GM23338 (cell line): ENCODE results near the gene JHY. TPM values are rescaled to one million over a fixed set of nuclear protein-coding genes. Genes with fewer than 3 reads are reported as not detected.

Experiments
- ATAC-seq: fragments of 200-7000 bp; cut with Tn5 transposase; 3 replicates; pipeline ENCODE4 v1.9.1; 2020
- DNase-seq: peaks from one replicate; pipeline ENCODE4 v3.0.0-alpha.2; 2015; ENCODE audit warnings: low spot score
- H2AFZ ChIP-seq: fragments of 200-600 bp; sonication (generic); 2 replicates; pipeline ENCODE4 v1.8.0; 2016; ENCODE audit warnings: antibody characterized with exemption, mild to moderate bottlenecking, moderate library complexity
- H3F3A ChIP-seq: fragments of 200-600 bp; sonication (generic); replicated peaks from 2 replicates; pipeline ENCODE4 v1.8.0; 2017; ENCODE audit warnings: antibody characterized with exemption, mixed run types, low read depth
- H3K27ac ChIP-seq: fragments of 200-600 bp; sonication (generic); 2 replicates; pipeline ENCODE4 v1.6.1; 2016; ENCODE audit warnings: low read depth
- H3K27me3 ChIP-seq: fragments of 200-600 bp; sonication (generic); 2 replicates; pipeline ENCODE4 v1.8.0; 2016; ENCODE audit warnings: mild to moderate bottlenecking, mixed run types, moderate library complexity; ENCODE audit not compliant: insufficient read depth
- H3K36me3 ChIP-seq: fragments of 200-600 bp; sonication (generic); 2 replicates; pipeline ENCODE4 v1.8.0; 2016; ENCODE audit warnings: mild to moderate bottlenecking; ENCODE audit not compliant: insufficient read depth
- H3K4me1 ChIP-seq: fragments of 200-600 bp; sonication (generic); 2 replicates; pipeline ENCODE4 v1.8.0; 2016; ENCODE audit warnings: mild to moderate bottlenecking, moderate library complexity; ENCODE audit not compliant: insufficient read depth
- H3K4me2 ChIP-seq: fragments of 200-600 bp; sonication (generic); 2 replicates; pipeline ENCODE4 v1.7.1; 2017; ENCODE audit warnings: mixed run types
- H3K4me3 ChIP-seq: fragments of 200-600 bp; sonication (generic); 2 replicates; pipeline ENCODE4 v1.6.1; 2016; ENCODE audit warnings: mixed run types
- H3K79me2 ChIP-seq: fragments of 200-600 bp; sonication (generic); replicated peaks from 2 replicates; pipeline ENCODE4 v1.8.0; 2017; ENCODE audit warnings: mild to moderate bottlenecking; ENCODE audit not compliant: insufficient read depth
- H3K9me2 ChIP-seq: fragments of 200-600 bp; sonication (generic); 2 replicates; pipeline ENCODE4 v1.8.0; 2017; ENCODE audit not compliant: insufficient read depth
- H4K20me1 ChIP-seq: fragments of 200-600 bp; sonication (generic); replicated peaks from 2 replicates; pipeline ENCODE4 v1.8.0; 2017; ENCODE audit warnings: mild to moderate bottlenecking; ENCODE audit not compliant: insufficient read depth
- H3K27ac Mint-ChIP-seq: 2 replicates; pipeline ENCODE4 v1.8.0; 2020; ENCODE audit warnings: inconsistent platforms, mild to moderate bottlenecking, moderate library complexity, mixed read lengths
- H3K27me3 Mint-ChIP-seq: 3 replicates; pipeline ENCODE4 v1.8.0; 2022; ENCODE audit warnings: low read depth, mild to moderate bottlenecking, moderate library complexity, mixed read lengths, inconsistent platforms; ENCODE audit not compliant: insufficient read depth, poor library complexity
- H3K36me3 Mint-ChIP-seq: 3 replicates; pipeline ENCODE4 v1.8.0; 2021; ENCODE audit warnings: low read depth, mild to moderate bottlenecking, inconsistent platforms, moderate library complexity, mixed read lengths
- H3K4me1 Mint-ChIP-seq: 3 replicates; pipeline ENCODE4 v1.8.0; 2020; ENCODE audit warnings: mild to moderate bottlenecking, inconsistent platforms, mixed read lengths
- H3K4me3 Mint-ChIP-seq: 3 replicates; pipeline ENCODE4 v1.8.0; 2021; ENCODE audit warnings: moderate library complexity, mild to moderate bottlenecking, inconsistent platforms, mixed read lengths
- H3K9me3 Mint-ChIP-seq: 3 replicates; pipeline ENCODE4 v1.8.0; 2020; ENCODE audit warnings: moderate library complexity, mild to moderate bottlenecking, inconsistent platforms, mixed read lengths
- CREB1 ChIP-seq: fragments of 250-450 bp; sonication (Bioruptor Pico); IDR thresholded peaks from 2 replicates; pipeline ENCODE4 v1.5.0; 2020; ENCODE audit warnings: low read depth, mild to moderate bottlenecking, moderate library complexity
- CTCF ChIP-seq, 2 experiments: fragments of 200-600 bp in 1 of 2; sonication (generic) in 1 of 2; conservative IDR thresholded peaks; 2 replicates each; pipeline versions ENCODE4 v1.5.1 to v1.6.1; 2016 to 2017; ENCODE audit warnings: antibody characterized with exemption in 2 of 2, low read depth in 2 of 2, mild to moderate bottlenecking in 2 of 2, moderate library complexity in 1 of 2
- ETS1 ChIP-seq: IDR thresholded peaks from 2 replicates; pipeline ENCODE4 v1.6.1; 2016; ENCODE audit warnings: antibody characterized with exemption
- EZH2phosphoT487 ChIP-seq: fragments of 200-600 bp; sonication (generic); IDR thresholded peaks from one replicate; pipeline ENCODE4 v1.8.1; 2018; ENCODE audit warnings: antibody characterized with exemption; ENCODE audit not compliant: unreplicated experiment
- JUNB ChIP-seq: IDR thresholded peaks from one replicate; pipeline ENCODE4 v1.6.1; 2016; ENCODE audit warnings: antibody characterized with exemption; ENCODE audit not compliant: unreplicated experiment
- NANOG ChIP-seq: IDR thresholded peaks from 2 replicates; pipeline ENCODE4 v1.6.1; 2016; ENCODE audit warnings: antibody characterized with exemption, borderline replicate concordance
- POLR2AphosphoS5 ChIP-seq: IDR thresholded peaks from 2 replicates; pipeline ENCODE4 v1.6.1; 2016; ENCODE audit warnings: antibody characterized with exemption, low read depth
- REST ChIP-seq: IDR thresholded peaks from one replicate; pipeline ENCODE4 v1.6.1; 2018; ENCODE audit warnings: antibody characterized with exemption; ENCODE audit not compliant: unreplicated experiment
- STAT1 ChIP-seq: IDR thresholded peaks from one replicate; pipeline ENCODE4 v1.6.1; 2016; ENCODE audit warnings: antibody characterized with exemption; ENCODE audit not compliant: unreplicated experiment
- ZNF114 ChIP-seq: fragments of 250-450 bp; sonication (Bioruptor Pico); IDR thresholded peaks from 2 replicates; pipeline ENCODE4 v1.5.0; 2020; ENCODE audit warnings: mild to moderate bottlenecking, moderate library complexity
- polyA plus RNA-seq: library from polyadenylated mRNA; unstranded; fragments of >200 nt; fragmentation: Nextera tagmentation; extraction: Ambion mirVana; gene quantifications from 2 replicates; pipeline ENCODE4 v1.2.1, GENCODE V29; 2016
- total RNA-seq: library from RNA; depleted of rRNA; stranded (reverse); fragments of >200 nt; shearing (Covaris generic); gene quantifications from 2 replicates; pipeline ENCODE4 v1.2.3, GENCODE V29; 2014

The JHY gene
- total and polyA plus RNA-seq, 2 experiments from 2014 or later = 0.94 to 0.97 TPM

- no peak overlapping the region for H3K27ac ChIP-seq
- DNase-seq = no peak
- no peaks in the 10 kb centered on the region for H3K36me3 Mint-ChIP-seq
- TF ChIP-seq EZH2phosphoT487 (no peak), ZNF114 (CRISPR knock-in tag) (no peak), STAT1 (no peak), JUNB (no peak), NANOG (no peak), CTCF (conservative IDR thresholded peaks at IDR 0.05; ENCODE audit: low read depth in 2 of 2) (no peak), CREB1 (no peak), REST (no peak), POLR2AphosphoS5 (no peak), ETS1 (no peak)
- H3K4me2 ChIP-seq = no peak overlapping the region
- H3K79me2 ChIP-seq = no peaks in the 10 kb centered on the region
- no peaks in the 10 kb centered on the region for H3K9me3 Mint-ChIP-seq
- no peaks in the 10 kb centered on the region for H3F3A ChIP-seq
- no peak overlapping the region for H3K4me3 Mint-ChIP-seq
- no peaks in the 10 kb centered on the region for H3K4me1 ChIP-seq
- H3K36me3 ChIP-seq = no peaks in the 10 kb centered on the region
- H4K20me1 ChIP-seq = no peaks in the 10 kb centered on the region
- H3K4me1 Mint-ChIP-seq = peaks cover 7% of the 10 kb centered on the region; the same call in 2 of the 3 replicates
- no peaks in the 10 kb centered on the region for H3K27me3 ChIP-seq
- no peak overlapping the region for H3K4me3 ChIP-seq
- H3K9me2 ChIP-seq = no peaks in the 10 kb centered on the region
- H2AFZ ChIP-seq = no peak overlapping the region
- no peak overlapping the region for H3K27ac Mint-ChIP-seq
- no peaks in the 10 kb centered on the region for H3K27me3 Mint-ChIP-seq
- no peak for ATAC-seq
Measured at GRCh38 chr11:122963961-122964360, 81.4 kb downstream of the JHY start.
